Sigmoid colon (tissue), 4 donors: ENCODE results near the gene CCNI.

ENCODE experiments used
- CTCF ChIP-seq, 4 experiments: fragments of 450-650 bp in 3 of 4; fragments of 200-600 bp in 1 of 4; IDR thresholded peaks; one replicate each; pipeline ENCODE4 v1.5.1; 2016 to 2019; ENCODE audit warnings: antibody characterized with exemption in 4 of 4, mild to moderate bottlenecking in 3 of 4, moderate library complexity in 2 of 4
- EP300 ChIP-seq, 4 donors: sonication (generic); formaldehyde crosslinking; IDR thresholded peaks; one replicate each; pipeline ENCODE4 v1.6.1; 2017; ENCODE audit warnings: antibody characterized with exemption in 4 of 4
- POLR2A ChIP-seq, 2 donors: fragments of 450-650 bp; IDR thresholded peaks; one replicate each; pipeline ENCODE4 v1.6.1; 2016; ENCODE audit warnings: antibody characterized with exemption in 2 of 2, mild to moderate bottlenecking in 2 of 2, moderate library complexity in 2 of 2
- POLR2AphosphoS5 ChIP-seq, 4 donors: sonication (generic); formaldehyde crosslinking; IDR thresholded peaks; one replicate each; pipeline ENCODE4 v1.6.1; 2017; ENCODE audit warnings: antibody characterized with exemption in 4 of 4

DNA sequence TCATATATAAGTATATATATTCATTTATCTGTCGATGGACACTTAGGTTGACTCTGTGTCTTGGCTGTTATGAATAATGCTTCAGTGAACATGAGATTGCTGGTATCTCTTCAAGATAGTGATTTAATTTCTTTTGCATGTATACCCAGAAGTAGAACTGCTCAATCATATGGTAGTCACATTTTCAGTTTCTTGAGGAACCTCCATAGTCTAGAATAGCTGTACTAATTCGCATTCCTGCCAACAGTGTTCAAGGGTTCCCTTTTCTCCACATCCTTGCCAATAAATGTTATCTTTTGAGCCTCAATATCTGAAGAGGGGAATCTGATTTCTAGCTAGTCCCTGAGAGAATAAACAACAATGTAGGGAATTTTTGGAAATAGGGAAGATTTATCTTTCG, 48.8 kb upstream of the CCNI start:
- no peak for TF ChIP-seq CTCF (IDR thresholded peaks at IDR 0.05)
- TF ChIP-seq POLR2A (IDR thresholded peaks at IDR 0.05): no peak
- no peak for TF ChIP-seq POLR2AphosphoS5 (IDR thresholded peaks at IDR 0.05)
- TF ChIP-seq EP300 (IDR thresholded peaks at IDR 0.05): no peak
